Transverse colon (tissue), 4 donors: ENCODE data around the gene TNRC18. TPM values are rescaled to one million over a fixed set of nuclear protein-coding genes. Genes with fewer than 3 reads are reported as not detected.
"Not testable (repeated sequence)": the region's sequence is repeated elsewhere in the genome, so short reads cannot be mapped to it uniquely, and the experiment has no call there.

Experiments used
- DNase-seq: peaks from one replicate; pipeline ENCODE4 v3.0.0-alpha.2; 2019
- H3K27ac ChIP-seq, 4 donors: fragments of 200-600 bp; sonication (generic); 2 replicates each; pipeline ENCODE4 v1.5.1; 2016 to 2018; ENCODE audit warnings: inconsistent platforms in 4 of 4
- H3K27me3 ChIP-seq: fragments of 200-600 bp; sonication (generic); 2 replicates; pipeline ENCODE4 v1.5.1; 2017; ENCODE audit warnings: inconsistent platforms
- H3K36me3 ChIP-seq, 4 donors: fragments of 200-600 bp; sonication (generic); 2 replicates each; pipeline ENCODE4 v1.5.1; 2017 to 2019; ENCODE audit warnings: inconsistent platforms in 4 of 4
- H3K4me1 ChIP-seq, 4 donors: fragments of 200-600 bp; sonication (generic); 2 replicates each; pipeline ENCODE4 v1.5.1; 2017 to 2020; ENCODE audit warnings: inconsistent platforms in 4 of 4
- H3K4me3 ChIP-seq, 4 donors: fragments of 200-600 bp; sonication (generic); 1 replicate in 1 of 4; 2 replicates in 3 of 4; pipeline versions ENCODE4 v1.5.1 to v1.6.1; 2017 to 2019; ENCODE audit warnings: inconsistent platforms in 4 of 4
- H3K9me3 ChIP-seq, 2 donors: fragments of 200-600 bp; sonication (generic); 2 replicates each; pipeline ENCODE4 v1.5.1; 2017 to 2019; ENCODE audit warnings: inconsistent platforms in 2 of 2
- CTCF ChIP-seq, 5 experiments: fragments of 200-600 bp in 3 of 5; fragments of 450-650 bp in 2 of 5; sonication (generic) in 3 of 5; IDR thresholded peaks; 1 replicate in 2 of 5; 2 replicates in 3 of 5; pipeline ENCODE4 v1.5.1; 2016 to 2017; ENCODE audit warnings: antibody characterized with exemption in 5 of 5, inconsistent platforms in 3 of 5, mild to moderate bottlenecking in 2 of 5, moderate library complexity in 1 of 5
- EP300 ChIP-seq: sonication (generic); formaldehyde crosslinking; IDR thresholded peaks from one replicate; pipeline ENCODE4 v1.6.1; 2017; ENCODE audit warnings: antibody characterized with exemption, low read depth
- POLR2A ChIP-seq: fragments of 450-650 bp; IDR thresholded peaks from one replicate; pipeline ENCODE4 v1.6.1; 2016; ENCODE audit warnings: antibody characterized with exemption, mild to moderate bottlenecking, moderate library complexity
- POLR2AphosphoS5 ChIP-seq, 3 donors: sonication (generic); formaldehyde crosslinking; IDR thresholded peaks; one replicate each; pipeline ENCODE4 v1.6.1; 2016; ENCODE audit warnings: antibody characterized with exemption in 3 of 3
- WGBS, 2 donors: methylation state at CpG; one replicate each; pipeline ENCODE4 v1.1.5; 2018; ENCODE audit warnings: low coverage in 1 of 2; 5-methylcytosine and 5-hydroxymethylcytosine counted together
- in situ Hi-C, 4 donors: fragments of 200-750 bp; cut with MboI; loops; one replicate each; pipeline versions ENCODE4 v1.15.0 to v1.15.1; 2017; ENCODE audit warnings: low sequenced_read_pairs in 3 of 4, low pct_ligation_motif_present in 1 of 4, low pct_unique_long_range_greater_than_20kb in 1 of 4
- intact Hi-C: fragments of 100-400 bp; cut with DNase I; formaldehyde crosslinking; loops from one replicate; pipeline ENCODE4 v1.15.1; 2023; ENCODE audit warnings: low total_unique reads
- total RNA-seq, 4 donors: library from RNA; depleted of rRNA; stranded (reverse); fragments of >200 nt; gene quantifications; one replicate each; pipeline ENCODE4 v1.1.0, GENCODE V29; 2016

TNRC18 gene
- total RNA-seq, 4 donors from 2014 or later, result 91.2 to 430 (median 175) TPM

DNA sequence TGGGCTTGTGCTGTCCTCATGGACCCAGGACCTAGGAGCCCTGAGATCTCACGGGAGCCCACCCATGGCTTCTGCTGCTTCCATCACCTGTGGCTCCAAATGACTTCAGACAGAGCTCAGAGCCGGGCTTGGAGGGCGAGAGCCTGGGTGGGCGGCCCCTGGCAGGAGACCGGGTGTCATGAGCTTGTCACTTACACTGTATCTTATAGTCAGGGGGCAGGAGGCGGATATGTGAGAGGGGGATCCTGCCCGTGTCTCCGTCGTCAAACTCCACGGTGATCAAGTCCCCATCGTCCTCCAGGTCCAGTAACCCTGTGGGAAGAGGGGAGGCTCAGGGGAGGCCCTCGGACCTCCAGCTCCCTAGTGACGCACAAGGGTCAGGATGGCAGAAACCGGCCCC is 107.9 kb downstream of the TNRC18 start:
- intact Hi-C loops, result loop anchor here (10.0 kb wide), 1 partner anchor 491 kb away; no protein-coding TSS in a partner anchor

DNA sequence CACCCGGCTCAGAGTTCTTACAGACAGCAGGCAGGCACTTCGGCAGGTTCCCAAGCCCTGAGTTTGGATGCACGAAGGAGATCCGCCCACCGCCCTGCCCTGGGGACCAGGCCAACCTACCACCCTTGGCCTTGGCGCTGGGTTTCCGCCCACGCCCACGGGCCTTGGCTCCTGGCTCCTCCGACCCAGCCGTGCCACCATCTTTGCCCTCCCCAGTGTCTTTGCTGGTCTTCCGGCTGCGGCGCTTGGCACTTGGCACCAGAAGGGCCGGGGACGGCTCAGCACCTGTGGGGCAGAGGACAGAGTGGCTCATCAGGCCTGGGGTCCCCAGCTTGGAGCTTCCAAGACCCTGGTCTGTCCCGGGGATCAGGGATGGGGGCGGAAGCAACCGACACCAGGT is 108.8 kb downstream of the TNRC18 start:
- in situ Hi-C loops, result no loop called here
- Histone ChIP-seq H3K9me3 (peaks cover 0 to 7% of the 10 kb centered on the region in 2 donors), H3K27ac (no peak overlapping the region), H3K27me3 (no peaks in the 10 kb centered on the region), H3K36me3 (peaks cover 0 to 69% (median 23%) of the 10 kb centered on the region in 4 donors), H3K4me3 (no peak overlapping the region), H3K4me1 (no peaks in the 10 kb centered on the region)
- intact Hi-C loops, result loop anchor here (10.0 kb wide), 1 partner anchor 490 kb away; no protein-coding TSS in a partner anchor
- 93% methylated on average over 19 of the region's 19 CpGs; no CpG with 5 or more reads in 1 of the 2 donors for WGBS, 2 donors
- no peak for TF ChIP-seq EP300
- TF ChIP-seq CTCF (IDR thresholded peaks at IDR 0.05), result no peak
- no peak for DNase-seq

More for the DNA sequence above, 107.9 kb downstream of the TNRC18 start:
- Histone ChIP-seq H3K27me3 (no peaks in the 10 kb centered on the region), H3K27ac (no peak overlapping the region), H3K4me1 (no peaks in the 10 kb centered on the region), H3K9me3 (peaks cover 0 to 7% of the 10 kb centered on the region in 2 donors), H3K36me3 (peaks cover 0 to 73% (median 26%) of the 10 kb centered on the region in 4 donors), H3K4me3 (no peak overlapping the region)
- in situ Hi-C loops, result no loop called here
- no peak for DNase-seq
- no peak for TF ChIP-seq POLR2A
- no peak for TF ChIP-seq CTCF (IDR thresholded peaks at IDR 0.05)
- TF ChIP-seq POLR2AphosphoS5 (IDR thresholded peaks at IDR 0.05), result no peak
- no peak for TF ChIP-seq EP300
- WGBS, 2 donors, result 95% methylated on average over 14 of the region's 14 CpGs; no CpG with 5 or more reads in 1 of the 2 donors

- H3K27me3 ChIP-seq, H3K4me3 ChIP-seq, H3K4me1 ChIP-seq, in situ Hi-C loops, H3K27ac ChIP-seq, H3K9me3 ChIP-seq, DNase-seq: not testable (repeated sequence)
- H3K36me3 ChIP-seq, result peaks cover 0 to 63% (median 18%) of the 10 kb centered on the region in 4 donors
- WGBS, 2 donors, result 85 to 87% methylated on average over 3 to 36 of the region's 48 CpGs
- intact Hi-C loops, result loop anchor here (10.0 kb wide), 1 partner anchor 488 kb away; no protein-coding TSS in a partner anchor
Measured at GRCh38 chr7:5313076-5313885, 110.4 kb downstream of the TNRC18 start.

- H3K4me1 ChIP-seq, DNase-seq, H3K27ac ChIP-seq, H3K4me3 ChIP-seq, in situ Hi-C loops, H3K9me3 ChIP-seq, H3K27me3 ChIP-seq: not testable (repeated sequence)
- 91 to 100% methylated on average over 2 to 23 of the region's 46 CpGs for WGBS, 2 donors
- intact Hi-C loops, result loop anchor here (10.0 kb wide), 1 partner anchor 488 kb away; no protein-coding TSS in a partner anchor
- H3K36me3 ChIP-seq, result peaks cover 0 to 65% (median 17%) of the 10 kb centered on the region in 4 donors
Measured at GRCh38 chr7:5312276-5313070, 111.2 kb downstream of the TNRC18 start.
